ENCODE results near the gene RBM15B.
"Not testable (repeated sequence)": the region's sequence is repeated elsewhere in the genome, so short reads cannot be mapped to it uniquely, and the experiment has no call there.

The RBM15B gene

DNA sequence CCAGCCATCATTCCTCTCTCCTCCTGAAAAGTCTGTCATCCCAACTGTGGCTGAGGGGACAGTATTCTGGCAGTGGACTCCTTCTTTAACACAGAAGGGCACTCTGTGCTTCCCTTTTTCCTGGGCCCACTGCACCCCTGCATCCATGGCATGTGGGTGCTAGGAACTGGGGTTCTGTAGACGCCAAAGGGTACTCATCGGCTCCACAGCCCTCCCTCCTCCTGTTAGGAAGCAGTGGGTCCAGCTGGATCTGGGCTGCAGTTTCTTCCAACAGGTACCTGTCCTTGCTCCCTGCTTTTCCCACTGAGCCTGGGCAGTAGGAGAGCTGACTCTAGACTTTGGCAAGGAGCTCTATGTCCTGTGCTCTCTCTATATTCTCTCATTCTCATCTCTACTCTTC, 12.4 kb upstream of the RBM15B start:
- no peak for DNase-seq

DNA sequence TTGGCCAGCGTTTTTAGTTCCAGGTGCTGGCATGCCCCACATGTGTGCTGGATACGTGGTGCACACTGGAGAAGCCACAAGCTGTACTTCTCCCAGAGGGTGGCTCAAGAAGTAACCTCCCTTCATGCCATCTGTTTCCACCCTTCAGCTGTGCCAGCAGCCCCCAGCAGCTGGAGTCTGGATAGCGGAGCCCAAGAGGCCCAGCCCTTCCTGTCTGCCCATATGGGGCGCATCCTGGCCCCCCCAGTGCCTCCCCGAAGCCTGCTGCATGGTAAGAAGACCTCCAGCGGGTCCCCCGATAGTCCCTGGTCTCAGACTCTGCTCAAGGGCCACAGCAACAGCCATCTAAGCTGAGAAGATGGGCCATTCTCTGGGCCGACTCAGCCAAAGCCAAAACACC, 11.8 kb upstream of the RBM15B start:
- DNase-seq = no peak

DNA sequence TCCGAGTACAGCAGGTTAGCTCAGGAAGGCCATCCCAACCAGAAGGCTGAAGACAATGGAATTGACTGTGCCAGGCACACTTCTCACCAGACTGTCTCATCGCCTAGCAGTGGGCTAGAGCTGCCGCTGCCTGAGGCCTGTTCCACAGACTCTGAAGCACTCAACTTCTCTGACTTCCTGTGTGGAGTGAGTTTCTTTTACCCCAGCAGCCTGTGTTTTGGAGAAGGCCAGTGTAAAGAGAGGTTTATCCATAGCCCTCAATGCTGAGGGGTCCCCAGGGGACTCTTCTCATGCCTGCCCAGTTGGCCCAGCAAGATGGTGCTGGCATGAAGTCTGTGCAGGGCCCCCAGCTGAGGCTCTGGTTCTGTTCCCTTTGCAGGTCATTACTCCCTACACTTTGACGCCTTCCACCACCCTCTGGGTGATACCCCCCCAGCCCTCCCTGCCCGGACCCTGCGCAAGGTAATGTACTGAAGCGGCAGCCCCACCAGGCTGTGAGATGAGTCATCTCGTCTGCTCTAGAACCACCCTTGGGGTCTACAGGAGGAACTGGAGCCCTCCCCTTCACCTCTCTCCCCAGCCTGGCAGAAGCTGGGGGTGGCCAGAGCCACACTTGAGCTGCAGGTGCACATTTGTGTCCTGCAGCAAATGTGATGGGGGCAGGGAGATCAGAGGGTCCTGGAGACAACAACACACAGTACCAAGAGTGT, 11.2 kb upstream of the RBM15B start:
- no peak for DNase-seq

GRCh38 chr3:51380601-51381332, 10.3 kb upstream of the RBM15B start:
- no peak for DNase-seq

DNA sequence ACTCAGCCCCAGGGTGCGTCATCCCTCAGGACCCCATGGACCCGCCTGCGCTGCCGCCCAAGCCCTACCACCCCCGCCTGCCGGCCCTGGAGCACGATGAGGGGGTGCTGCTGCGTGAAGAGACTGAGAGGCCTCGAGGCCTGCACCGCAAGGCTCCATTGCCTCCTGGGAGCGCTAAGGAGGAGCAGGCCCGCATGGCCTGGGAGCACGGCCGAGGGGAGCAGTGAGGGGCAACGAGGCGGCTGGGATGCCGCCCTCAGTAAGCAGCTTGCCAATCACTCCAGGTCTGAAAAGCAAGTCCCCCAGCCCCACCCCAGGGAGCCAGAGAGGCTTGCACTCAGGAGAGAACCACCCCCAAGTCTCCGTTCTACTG, 9.8 kb upstream of the RBM15B start:
- DNase-seq = no peak

- DNase-seq = no peak
Observed at GRCh38 chr3:51382076-51382745, 8.9 kb upstream of the RBM15B start.

GRCh38 chr3:51382947-51383578, 8.0 kb upstream of the RBM15B start:
- no peak for DNase-seq

DNA sequence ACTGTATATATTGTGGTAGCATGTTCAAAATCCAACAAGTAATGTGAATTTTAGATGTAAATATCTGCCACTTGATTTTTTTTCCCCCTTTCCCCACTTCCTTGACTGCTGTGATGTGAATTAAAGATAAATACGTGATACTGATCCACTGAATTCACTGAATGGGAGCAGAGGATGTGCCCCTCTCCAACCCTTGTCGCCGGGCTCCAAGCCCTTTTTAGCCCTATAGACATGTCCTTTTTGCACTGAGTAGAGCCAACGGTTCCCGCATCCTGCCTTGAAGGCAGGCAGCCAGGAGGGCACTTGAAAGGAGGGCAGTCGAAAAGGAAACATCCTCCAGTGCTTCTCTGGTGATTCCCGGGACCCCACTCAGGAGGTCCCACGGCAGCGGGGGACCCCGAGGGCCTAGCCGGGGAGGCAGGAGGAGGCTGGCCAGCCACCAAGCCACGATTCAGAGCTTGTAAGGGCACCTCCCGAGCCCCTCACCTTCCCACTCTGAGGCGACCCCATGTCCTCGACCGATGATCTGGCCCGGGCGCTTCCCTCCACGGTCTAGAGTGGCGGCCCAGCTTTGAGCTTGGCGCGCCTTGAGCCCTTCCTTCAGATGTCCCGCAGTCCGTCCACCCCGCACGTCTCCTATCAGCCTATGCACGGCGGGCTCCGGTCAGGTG, 6.9 kb upstream of the RBM15B start:
- no peak for DNase-seq

DNA sequence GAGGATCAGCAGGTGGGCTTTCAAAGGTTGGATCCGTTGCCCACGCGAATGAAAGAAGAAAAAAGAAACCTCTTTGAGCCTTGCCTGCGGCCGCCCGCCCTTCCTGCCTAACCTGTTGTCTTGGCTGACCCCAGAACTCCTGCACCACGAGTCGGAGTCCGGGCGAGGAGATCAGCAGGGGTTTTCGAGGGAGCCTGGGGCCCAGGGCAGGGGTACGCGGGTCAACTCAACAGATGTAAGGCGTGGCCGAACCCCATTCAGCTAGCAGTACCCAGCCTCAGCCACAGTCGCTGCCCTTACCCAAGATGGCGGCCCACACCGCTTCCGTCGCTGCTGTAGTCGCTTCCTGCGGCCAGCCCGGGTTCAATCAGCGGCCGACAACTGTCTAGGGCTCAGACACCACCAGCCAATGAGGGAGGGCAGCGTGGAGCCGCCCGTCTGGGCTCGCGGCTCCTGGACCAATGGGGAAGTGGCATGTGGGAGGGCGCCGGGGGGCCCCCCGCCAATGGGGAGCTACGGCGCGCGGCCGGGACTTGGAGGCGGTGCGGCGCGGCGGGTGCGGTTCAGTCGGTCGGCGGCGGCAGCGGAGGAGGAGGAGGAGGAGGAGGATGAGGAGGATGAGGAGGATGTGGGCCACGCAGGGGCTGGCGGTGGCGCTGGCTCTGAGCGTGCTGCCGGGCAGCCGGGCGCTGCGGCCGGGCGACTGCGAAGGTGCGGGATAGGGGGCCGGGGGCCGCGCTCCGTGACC, 6.2 kb upstream of the RBM15B start, which contains the start of gene MANF:
TSS of gene MANF (plus strand) at position 566 of the 748 bp plus-strand sequence. CDS start at position 618, 52 bp downstream.
- DNase-seq = peak; percentile 87

- no peak for DNase-seq
Observed at GRCh38 chr3:51385621-51386091, 5.4 kb upstream of the RBM15B start.

- no peak for DNase-seq
Observed at GRCh38 chr3:51386159-51386851, 4.8 kb upstream of the RBM15B start.

- no peak for DNase-seq
Observed at GRCh38 chr3:51386852-51387229, 4.2 kb upstream of the RBM15B start.

GRCh38 chr3:51387281-51387680, 3.8 kb upstream of the RBM15B start:
- DNase-seq = not testable (repeated sequence)

- peak; percentile 26 for DNase-seq
Observed at GRCh38 chr3:51388286-51389029, 2.6 kb upstream of the RBM15B start.

DNA sequence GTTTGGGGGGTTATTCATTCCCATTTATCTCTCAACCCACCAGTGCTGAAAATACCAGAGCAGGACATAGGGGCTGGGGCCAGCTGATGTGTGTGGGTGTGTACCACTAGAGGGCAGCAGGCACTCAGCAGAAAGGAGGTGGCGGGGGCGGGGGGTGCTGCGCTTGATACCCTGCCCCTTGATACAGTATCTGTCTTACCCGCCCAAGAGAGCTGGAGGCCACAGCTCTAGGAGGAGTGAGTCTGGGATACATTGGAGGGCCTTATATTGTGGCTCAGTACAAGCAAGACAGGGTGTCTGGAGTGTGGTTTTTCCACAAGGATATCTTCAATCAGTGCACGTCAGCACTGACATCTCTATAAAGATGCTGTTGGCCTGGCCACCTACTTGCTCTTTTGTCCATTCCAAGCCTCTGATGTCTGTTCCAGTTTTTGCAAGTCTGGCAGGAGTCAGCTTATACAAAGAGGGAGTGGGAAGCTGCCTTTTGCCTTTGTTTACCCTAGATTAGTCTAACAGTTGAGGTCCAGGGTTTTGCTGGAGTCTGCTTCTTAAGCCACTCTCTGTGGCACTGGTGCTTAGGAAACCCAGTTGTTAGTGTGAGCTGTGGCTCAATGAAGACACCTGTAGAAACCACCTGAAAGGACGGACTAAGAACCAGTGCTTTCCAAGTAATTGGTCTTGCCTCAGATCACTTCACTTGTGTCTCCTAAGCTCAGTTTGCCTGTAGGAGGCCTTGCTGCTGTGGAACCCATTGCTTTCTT, 1.5 kb upstream of the RBM15B start:
- no peak for DNase-seq

- DNase-seq = no peak
Observed at GRCh38 chr3:51390246-51391074, 625 bp upstream of the RBM15B start.

GRCh38 chr3:51391566-51392354, 675 bp downstream of the RBM15B start:
- no peak for DNase-seq

All from NCI-H510A (cell line).